IMR-90 (cell line): ENCODE data around the gene RETREG1. TPM values are rescaled to one million over a fixed set of nuclear protein-coding genes. Genes with fewer than 3 reads are reported as not detected.

Experiments used
- ATAC-seq: fragments of 200-7000 bp; cut with Tn5 transposase; 2 replicates; pipeline ENCODE4 v1.9.1; 2020; ENCODE audit warnings: low read depth, mild to moderate bottlenecking, moderate library complexity
- BruUV-seq: library from RNA; stranded (reverse); fragments of 400-500 nt; replicated peaks from 2 replicates; lab custom pipeline; 2021; lab: Mats Ljungman, UMichigan
- CTCF ChIA-PET: fragments of 300-600 bp; formaldehyde crosslinking; extraction: SDS; loops from one replicate; lab custom pipeline; 2021; ENCODE audit warnings: antibody characterized with exemption; lab: Yijun Ruan, JAX
- POLR2A ChIA-PET: fragments of 300-600 bp; sonication (Branson Sonifier 250); formaldehyde crosslinking; loops from one replicate; lab custom pipeline; 2022; ENCODE audit warnings: antibody characterized with exemption; ENCODE audit not compliant: unreplicated experiment; lab: Charles Lee
- DNase-seq: peaks from one replicate; pipeline ENCODE4 v3.0.0; 2013
- H2AFZ ChIP-seq: replicated peaks from 2 replicates; pipeline ENCODE3; 2013; ENCODE audit warnings: low read length, mild to moderate bottlenecking; ENCODE audit not compliant: poor library complexity
- H2AK5ac ChIP-seq: 2 replicates; pipeline ENCODE4 v1.6.1; 2013; ENCODE audit warnings: low read depth, low read length, inconsistent platforms
- H2AK9ac ChIP-seq: replicated peaks from 2 replicates; pipeline ENCODE3; 2013; ENCODE audit warnings: mild to moderate bottlenecking, low read depth, low read length, moderate library complexity; ENCODE audit not compliant: poor library complexity
- H2BK120ac ChIP-seq: 2 replicates; pipeline ENCODE4 v1.6.1; 2013; ENCODE audit warnings: low read depth, low read length, inconsistent platforms
- H2BK15ac ChIP-seq: 3 replicates; pipeline ENCODE4 v1.6.1; 2013; ENCODE audit warnings: low read depth, low read length, inconsistent platforms
- H2BK20ac ChIP-seq: 2 replicates; pipeline ENCODE4 v1.6.1; 2013; ENCODE audit warnings: low read depth, mild to moderate bottlenecking, inconsistent platforms, low read length, moderate library complexity
- H2BK5ac ChIP-seq: 2 replicates; pipeline ENCODE4 v1.6.1; 2013; ENCODE audit warnings: mild to moderate bottlenecking, low read depth, low read length, inconsistent platforms; ENCODE audit not compliant: poor library complexity, severe bottlenecking
- H3K14ac ChIP-seq: replicated peaks from 2 replicates; pipeline ENCODE4 v1.6.1; 2013; ENCODE audit warnings: low read depth, low read length, inconsistent platforms
- H3K18ac ChIP-seq: 2 replicates; pipeline ENCODE4 v1.6.1; 2013; ENCODE audit warnings: low read depth, low read length, control low read depth
- H3K23ac ChIP-seq: 2 replicates; pipeline ENCODE4 v1.6.1; 2013; ENCODE audit warnings: low read depth, low read length, inconsistent platforms
- H3K27ac ChIP-seq: 2 replicates; pipeline ENCODE4 v1.5.1; 2013; ENCODE audit warnings: mild to moderate bottlenecking, control low read depth, low read length; ENCODE audit not compliant: insufficient read depth
- H3K27me3 ChIP-seq: 2 replicates; pipeline ENCODE4 v1.6.1; 2013; ENCODE audit warnings: low read length; ENCODE audit not compliant: control insufficient read depth, insufficient read depth
- H3K36me3 ChIP-seq: 2 replicates; pipeline ENCODE4 v1.6.1; 2013; ENCODE audit warnings: low read length, mixed read lengths; ENCODE audit not compliant: control insufficient read depth, insufficient read depth
- H3K4ac ChIP-seq: 2 replicates; pipeline ENCODE4 v1.6.1; 2013; ENCODE audit warnings: low read depth, low read length, inconsistent platforms
- H3K4me1 ChIP-seq: 2 replicates; pipeline ENCODE4 v1.6.1; 2013; ENCODE audit warnings: low read length, mixed read lengths; ENCODE audit not compliant: control insufficient read depth, insufficient read depth
- H3K4me2 ChIP-seq: 2 replicates; pipeline ENCODE4 v1.6.1; 2013; ENCODE audit warnings: low read depth, mild to moderate bottlenecking, control low read depth, low read length, moderate library complexity
- H3K4me3 ChIP-seq: 2 replicates; pipeline ENCODE4 v1.5.1; 2013; ENCODE audit warnings: low read depth, mild to moderate bottlenecking, control low read depth, low read length, moderate library complexity; ENCODE audit not compliant: insufficient read depth
- H3K56ac ChIP-seq: 2 replicates; pipeline ENCODE4 v1.6.1; 2013; ENCODE audit warnings: low read length, inconsistent platforms; ENCODE audit not compliant: insufficient read depth; ENCODE audit errors: extremely low read depth
- H3K79me1 ChIP-seq, 2 experiments: 2 replicates each; pipeline ENCODE4 v1.6.1; 2013; ENCODE audit warnings: low read length in 2 of 2, inconsistent platforms in 1 of 2, low read depth in 1 of 2
- H3K9ac ChIP-seq: 2 replicates; pipeline ENCODE4 v1.6.1; 2013; ENCODE audit warnings: low read depth, low read length, control low read depth
- H3K9me1 ChIP-seq: 2 replicates; pipeline ENCODE4 v1.6.1; 2013; ENCODE audit warnings: low read length, inconsistent platforms; ENCODE audit not compliant: insufficient read depth
- H3K9me3 ChIP-seq: 2 replicates; pipeline ENCODE4 v1.6.1; 2013; ENCODE audit warnings: low read length; ENCODE audit not compliant: control insufficient read depth, insufficient read depth
- H4K20me1 ChIP-seq: 2 replicates; pipeline ENCODE4 v1.6.1; 2013; ENCODE audit warnings: low read length, inconsistent platforms; ENCODE audit not compliant: insufficient read depth
- H4K5ac ChIP-seq: 2 replicates; pipeline ENCODE4 v1.6.1; 2013; ENCODE audit warnings: mild to moderate bottlenecking, low read depth, low read length, control low read depth
- H4K8ac ChIP-seq, 2 experiments: 2 replicates each; pipeline ENCODE4 v1.6.1; 2013; ENCODE audit warnings: low read depth in 2 of 2, low read length in 2 of 2, control low read depth in 1 of 2, inconsistent platforms in 1 of 2
- H4K91ac ChIP-seq: 2 replicates; pipeline ENCODE4 v1.6.1; 2013; ENCODE audit warnings: low read depth, low read length, inconsistent platforms; ENCODE audit not compliant: insufficient read depth
- BHLHE40 ChIP-seq: fragments of 150-350 bp; IDR thresholded peaks from 2 replicates; pipeline ENCODE4 v1.6.1; 2016; ENCODE audit warnings: mild to moderate bottlenecking, low read depth, low read length
- CEBPB ChIP-seq: IDR thresholded peaks from 2 replicates; pipeline ENCODE4 v1.6.1; 2012; ENCODE audit warnings: low read depth, low read length, improper control_type of control experiment
- FOS ChIP-seq: fragments of 150-350 bp; IDR thresholded peaks from 2 replicates; pipeline ENCODE4 v1.6.1; 2016; ENCODE audit warnings: low read depth, low read length
- MAFK ChIP-seq: IDR thresholded peaks from 2 replicates; pipeline ENCODE4 v1.6.1; 2012; ENCODE audit warnings: low read depth, low read length, improper control_type of control experiment
- MAZ ChIP-seq: IDR thresholded peaks from 2 replicates; pipeline ENCODE4 v1.6.1; 2012; ENCODE audit warnings: low read depth, mild to moderate bottlenecking, low read length, improper control_type of control experiment, moderate library complexity, borderline replicate concordance
- MXI1 ChIP-seq: IDR thresholded peaks from 2 replicates; pipeline ENCODE4 v1.6.1; 2012; ENCODE audit warnings: low read depth, mild to moderate bottlenecking, low read length, moderate library complexity, borderline replicate concordance
- NFE2L2 ChIP-seq: fragments of 150-350 bp; IDR thresholded peaks from 2 replicates; pipeline ENCODE4 v1.6.1; 2016; ENCODE audit warnings: low read depth, mild to moderate bottlenecking, low read length
- POLR2A ChIP-seq: IDR thresholded peaks from 2 replicates; pipeline ENCODE4 v1.6.1; 2012; ENCODE audit warnings: mild to moderate bottlenecking, low read depth, low read length
- RAD21 ChIP-seq: IDR thresholded peaks from 2 replicates; pipeline ENCODE4 v1.6.1; 2012; ENCODE audit warnings: low read length, improper control_type of control experiment
- RCOR1 ChIP-seq: IDR thresholded peaks from 2 replicates; pipeline ENCODE4 v1.6.1; 2012; ENCODE audit warnings: mild to moderate bottlenecking, low read length, improper control_type of control experiment; ENCODE audit not compliant: insufficient replicate concordance
- RFX5 ChIP-seq: IDR thresholded peaks from 2 replicates; pipeline ENCODE4 v1.8.0; 2012; ENCODE audit warnings: low read depth, mild to moderate bottlenecking, low read length, moderate library complexity
- SMC3 ChIP-seq: fragments of 150-350 bp; IDR thresholded peaks from 2 replicates; pipeline ENCODE4 v1.6.1; 2016; ENCODE audit warnings: low read depth, mild to moderate bottlenecking, antibody characterized with exemption, low read length, moderate library complexity
- WGBS, 2 experiments: methylation state at CpG; one replicate each; pipeline versions ENCODE4 v1.1.5 to v1.1.7; 2013; ENCODE audit warnings: missing lambda C conversion rate in 2 of 2; ENCODE audit not compliant: insufficient read length in 1 of 2; ENCODE audit errors: extremely low coverage in 2 of 2; 5-methylcytosine and 5-hydroxymethylcytosine counted together
- dilution Hi-C: fragments of 300-500 bp; cut with HindIII; formaldehyde crosslinking; loops from one replicate; pipeline ENCODE4 v1.14.3; 2018; ENCODE audit warnings: low sequenced_read_pairs; ENCODE audit not compliant: unreplicated experiment
- in situ Hi-C: fragments of 300-500 bp; cut with MboI; formaldehyde crosslinking; loops from 3 replicates; pipeline ENCODE4 v1.14.3; 2019; ENCODE audit warnings: low sequenced_read_pairs, inconsistent platforms, mixed read lengths
- intact Hi-C: fragments of 100-400 bp; cut with micrococcal nuclease; formaldehyde crosslinking; loops from 2 replicates; pipeline ENCODE4 v1.10.0; 2022
- polyA plus RNA-seq, 3 experiments: library from polyadenylated mRNA; depleted of rRNA; stranded (reverse); fragments of >200 nt; gene quantifications; 2 replicates each; pipeline ENCODE4 v1.2.3, GENCODE V29; 2012; ENCODE audit warnings: low replicate concordance in 1 of 3
- total RNA-seq: library from RNA; depleted of rRNA; stranded (reverse); fragments of >200 nt; gene quantifications from 2 replicates; pipeline ENCODE4 v1.2.3, GENCODE V29; 2012
- TF ChIP-seq, protein P1 (sequence below): fragments of 150-350 bp; IDR thresholded peaks from 2 replicates; pipeline ENCODE4 v1.6.1; 2017; ENCODE audit warnings: mild to moderate bottlenecking, antibody characterized with exemption, low read length, low read depth
- TF ChIP-seq, protein P2 (sequence below): fragments of 150-350 bp; IDR thresholded peaks from 2 replicates; pipeline ENCODE4 v1.6.1; 2016; ENCODE audit warnings: low read depth, mild to moderate bottlenecking, low read length, moderate library complexity, borderline replicate concordance

RETREG1 gene
- total and polyA plus RNA-seq, 2 of the 4 experiments (the other 2 are of a cell fraction), result not detected

DNA sequence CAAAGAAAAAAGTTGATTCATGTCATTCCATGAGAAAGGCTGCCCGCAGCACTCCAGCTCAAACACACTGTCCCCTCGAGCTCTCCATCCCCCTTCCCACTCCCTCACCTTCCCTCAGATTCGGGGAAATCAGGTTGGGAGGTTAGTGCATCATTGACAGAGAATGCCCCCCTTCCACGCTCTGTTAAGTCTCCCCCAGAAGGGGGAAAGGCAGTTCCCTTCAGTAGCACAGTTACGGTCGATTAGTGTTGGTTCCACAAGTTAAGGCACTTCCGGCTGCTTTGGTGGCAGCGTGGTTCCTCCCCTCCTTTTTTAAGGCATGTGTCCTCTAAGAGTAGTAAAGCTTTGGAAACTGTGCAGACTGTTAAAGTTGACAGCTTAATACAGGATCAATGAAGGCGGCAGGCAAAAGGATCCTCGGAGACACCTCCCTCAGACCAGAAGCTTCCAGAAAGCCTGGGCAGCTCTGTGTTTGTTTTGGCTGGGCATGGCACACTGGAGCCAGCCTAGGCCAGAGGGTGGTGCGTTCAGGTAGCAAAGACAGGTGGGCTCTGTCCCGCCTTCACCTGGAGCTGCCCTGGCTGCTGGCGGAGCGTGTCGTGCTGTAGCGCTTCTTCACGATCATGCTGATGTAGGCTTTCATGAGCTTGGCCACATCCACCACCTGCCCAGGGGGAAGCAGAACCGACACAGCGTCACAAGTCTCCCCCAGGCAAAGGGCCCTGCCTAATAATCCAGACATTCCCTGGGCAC is 49.5 kb upstream of the RETREG1 start:
- no peak overlapping the region for H3K4ac ChIP-seq
- H2BK20ac ChIP-seq, result no peak overlapping the region
- dilution Hi-C loops (no loop called here), intact Hi-C loops (loop anchor here (5.0 to 10.0 kb wide), 2 partner anchors 204 to 502 kb away; no protein-coding TSS in a partner anchor), in situ Hi-C loops (loop anchor here (10.0 kb wide), 1 partner anchor 182 kb away; no protein-coding TSS in a partner anchor)
- H2AK9ac ChIP-seq, result no peak overlapping the region
- H3K9me1 ChIP-seq, result peaks cover 16% of the 10 kb centered on the region
- peaks cover 27 to 47% of the 10 kb centered on the region in 2 experiments for H3K79me1 ChIP-seq
- peaks cover 50% of the 10 kb centered on the region for H4K20me1 ChIP-seq
- 95% methylated on average over 4 of the region's 19 CpGs; no CpG with 5 or more reads in 1 of the 2 experiments for WGBS, 2 experiments
- ATAC-seq, result no peak
- H3K56ac ChIP-seq, result no peak overlapping the region
- H3K36me3 ChIP-seq, result peaks cover 59% of the 10 kb centered on the region
- no peak overlapping the region for H2BK15ac ChIP-seq
- H2BK5ac ChIP-seq, result no peak overlapping the region
- H4K5ac ChIP-seq, result 0 out of 2 replicates have a peak overlapping the region, but pooled peaks have one; percentile 47
- H2AK5ac ChIP-seq, result no peak overlapping the region
- H3K14ac ChIP-seq, result no peak overlapping the region
- POLR2A ChIA-PET, result no interaction called here
- no peak overlapping the region for H3K18ac ChIP-seq
- no peak overlapping the region for H2AFZ ChIP-seq
- H2BK120ac ChIP-seq, result no peak overlapping the region
- no peak overlapping the region for H3K9ac ChIP-seq
- H4K8ac ChIP-seq, result no peak overlapping the region
- H3K4me3 ChIP-seq, result no peak overlapping the region
- H3K4me2 ChIP-seq, result no peak overlapping the region; the same call in 1 of the 2 replicates
- no peak overlapping the region for H3K23ac ChIP-seq
- DNase-seq, result no peak
- no peaks in the 10 kb centered on the region for H3K27me3 ChIP-seq
- CTCF ChIA-PET, result interaction anchor here (0.7 to 1.4 kb wide), 2 partner anchors 10 to 1201 kb away, joined by 3 to 4 read pairs; no protein-coding TSS in a partner anchor
- no peak overlapping the region for H4K91ac ChIP-seq
- no TSS peak for BruUV-seq
- peaks cover 16% of the 10 kb centered on the region for H3K4me1 ChIP-seq
- peak overlapping the region; percentile 33; the same call in 1 of the 2 replicates for H3K27ac ChIP-seq
- no peaks in the 10 kb centered on the region for H3K9me3 ChIP-seq
- TF ChIP-seq RAD21 (no peak), RCOR1 (no peak), MAZ (no peak), RFX5 (no peak), POLR2A (no peak), MXI1 (no peak), MAFK (no peak), CEBPB (no peak), NFE2L2 (no peak), BHLHE40 (no peak), FOS (no peak), SMC3 (no peak)
- TF ChIP-seq, protein P1, sequence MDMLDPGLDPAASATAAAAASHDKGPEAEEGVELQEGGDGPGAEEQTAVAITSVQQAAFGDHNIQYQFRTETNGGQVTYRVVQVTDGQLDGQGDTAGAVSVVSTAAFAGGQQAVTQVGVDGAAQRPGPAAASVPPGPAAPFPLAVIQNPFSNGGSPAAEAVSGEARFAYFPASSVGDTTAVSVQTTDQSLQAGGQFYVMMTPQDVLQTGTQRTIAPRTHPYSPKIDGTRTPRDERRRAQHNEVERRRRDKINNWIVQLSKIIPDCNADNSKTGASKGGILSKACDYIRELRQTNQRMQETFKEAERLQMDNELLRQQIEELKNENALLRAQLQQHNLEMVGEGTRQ, result no peak
- TF ChIP-seq, protein P2, sequence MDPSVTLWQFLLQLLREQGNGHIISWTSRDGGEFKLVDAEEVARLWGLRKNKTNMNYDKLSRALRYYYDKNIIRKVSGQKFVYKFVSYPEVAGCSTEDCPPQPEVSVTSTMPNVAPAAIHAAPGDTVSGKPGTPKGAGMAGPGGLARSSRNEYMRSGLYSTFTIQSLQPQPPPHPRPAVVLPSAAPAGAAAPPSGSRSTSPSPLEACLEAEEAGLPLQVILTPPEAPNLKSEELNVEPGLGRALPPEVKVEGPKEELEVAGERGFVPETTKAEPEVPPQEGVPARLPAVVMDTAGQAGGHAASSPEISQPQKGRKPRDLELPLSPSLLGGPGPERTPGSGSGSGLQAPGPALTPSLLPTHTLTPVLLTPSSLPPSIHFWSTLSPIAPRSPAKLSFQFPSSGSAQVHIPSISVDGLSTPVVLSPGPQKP, result no peak
